ENCODE data around the gene CDH23.

CDH23 gene

GRCh38 chr10:71784679-71785272 is 388.1 kb downstream of the CDH23 start:
- no peak for TF ChIP-seq EZH2phosphoT487 (IDR thresholded peaks at IDR 0.05; ENCODE audit: borderline replicate concordance, low read length)
- TF ChIP-seq, protein P1, sequence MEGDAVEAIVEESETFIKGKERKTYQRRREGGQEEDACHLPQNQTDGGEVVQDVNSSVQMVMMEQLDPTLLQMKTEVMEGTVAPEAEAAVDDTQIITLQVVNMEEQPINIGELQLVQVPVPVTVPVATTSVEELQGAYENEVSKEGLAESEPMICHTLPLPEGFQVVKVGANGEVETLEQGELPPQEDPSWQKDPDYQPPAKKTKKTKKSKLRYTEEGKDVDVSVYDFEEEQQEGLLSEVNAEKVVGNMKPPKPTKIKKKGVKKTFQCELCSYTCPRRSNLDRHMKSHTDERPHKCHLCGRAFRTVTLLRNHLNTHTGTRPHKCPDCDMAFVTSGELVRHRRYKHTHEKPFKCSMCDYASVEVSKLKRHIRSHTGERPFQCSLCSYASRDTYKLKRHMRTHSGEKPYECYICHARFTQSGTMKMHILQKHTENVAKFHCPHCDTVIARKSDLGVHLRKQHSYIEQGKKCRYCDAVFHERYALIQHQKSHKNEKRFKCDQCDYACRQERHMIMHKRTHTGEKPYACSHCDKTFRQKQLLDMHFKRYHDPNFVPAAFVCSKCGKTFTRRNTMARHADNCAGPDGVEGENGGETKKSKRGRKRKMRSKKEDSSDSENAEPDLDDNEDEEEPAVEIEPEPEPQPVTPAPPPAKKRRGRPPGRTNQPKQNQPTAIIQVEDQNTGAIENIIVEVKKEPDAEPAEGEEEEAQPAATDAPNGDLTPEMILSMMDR (IDR thresholded peaks at IDR 0.05; ENCODE audit: low read depth, low read length, poor library complexity, severe bottlenecking) = no peak
- Histone ChIP-seq H3F3A (ENCODE audit: control insufficient read depth, insufficient read depth) (no peaks in the 10 kb centered on the region), H3K4me1 (ENCODE audit: control insufficient read depth, low read length) (no peaks in the 10 kb centered on the region), H3K27me3 (ENCODE audit: control insufficient read depth, low read length) (no peaks in the 10 kb centered on the region; the same call in 1 of the 2 replicates), H3K9me3 (ENCODE audit: control insufficient read depth, insufficient read depth, low read length) (no peaks in the 10 kb centered on the region), H3K9me2 (replicated peaks; ENCODE audit: control insufficient read depth, low read length) (no peaks in the 10 kb centered on the region), H3K79me2 (ENCODE audit: control insufficient read depth, low read length) (no peaks in the 10 kb centered on the region), H3K36me3 (ENCODE audit: control insufficient read depth, low read length) (no peaks in the 10 kb centered on the region), H3K4me2 (ENCODE audit: low read length) (no peak overlapping the region), H4K20me1 (ENCODE audit: control insufficient read depth, insufficient read depth, low read depth, low read length) (no peaks in the 10 kb centered on the region), H3K27ac (ENCODE audit: low read depth, low read length) (no peak overlapping the region), H3K4me3 (ENCODE audit: low read length) (no peak overlapping the region)

DNA sequence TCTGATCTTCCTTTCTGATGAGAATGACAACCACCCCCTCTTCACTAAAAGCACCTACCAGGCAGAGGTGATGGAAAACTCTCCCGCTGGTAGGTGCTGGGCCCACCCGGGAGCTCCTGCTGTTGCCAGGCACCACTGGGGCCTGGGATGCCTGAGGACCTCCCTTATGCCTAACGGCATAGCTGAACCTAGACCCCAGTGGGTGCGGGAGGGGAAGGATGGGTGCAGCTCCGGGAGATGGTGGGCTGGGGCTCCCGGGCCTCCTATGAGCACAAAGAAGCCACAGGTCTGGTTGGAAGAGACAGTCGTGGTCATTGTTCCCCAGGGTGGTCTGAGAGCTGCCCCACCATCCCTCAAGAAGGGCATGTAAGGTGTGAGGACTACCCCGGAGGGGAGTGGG is 392.2 kb downstream of the CDH23 start:
- no peak for TF ChIP-seq EZH2phosphoT487 (IDR thresholded peaks at IDR 0.05; ENCODE audit: borderline replicate concordance, low read length)
- TF ChIP-seq, protein P1 (IDR thresholded peaks at IDR 0.05; ENCODE audit: low read depth, low read length, poor library complexity, severe bottlenecking) = no peak
- Histone ChIP-seq H3K27ac (ENCODE audit: low read depth, low read length) (no peak overlapping the region), H3F3A (ENCODE audit: control insufficient read depth, insufficient read depth) (no peaks in the 10 kb centered on the region), H3K79me2 (ENCODE audit: control insufficient read depth, low read length) (no peaks in the 10 kb centered on the region), H3K4me2 (ENCODE audit: low read length) (no peak overlapping the region), H3K4me1 (ENCODE audit: control insufficient read depth, low read length) (peaks cover 5% of the 10 kb centered on the region; the same call in 1 of the 2 replicates), H4K20me1 (ENCODE audit: control insufficient read depth, insufficient read depth, low read depth, low read length) (no peaks in the 10 kb centered on the region), H3K9me2 (replicated peaks; ENCODE audit: control insufficient read depth, low read length) (no peaks in the 10 kb centered on the region), H3K36me3 (ENCODE audit: control insufficient read depth, low read length) (no peaks in the 10 kb centered on the region), H3K4me3 (ENCODE audit: low read length) (no peak overlapping the region), H3K9me3 (ENCODE audit: control insufficient read depth, insufficient read depth, low read length) (no peaks in the 10 kb centered on the region), H3K27me3 (ENCODE audit: control insufficient read depth, low read length) (peaks cover 6% of the 10 kb centered on the region; the same call in 1 of the 2 replicates)

- no peak for TF ChIP-seq EZH2phosphoT487 (IDR thresholded peaks at IDR 0.05; ENCODE audit: borderline replicate concordance, low read length)
- TF ChIP-seq, protein P1 (IDR thresholded peaks at IDR 0.05; ENCODE audit: low read depth, low read length, poor library complexity, severe bottlenecking) = no peak
- peaks cover 5% of the 10 kb centered on the region; the same call in 1 of the 2 replicates for H3K4me1 ChIP-seq (ENCODE audit: control insufficient read depth, low read length)
- H4K20me1 ChIP-seq (ENCODE audit: control insufficient read depth, insufficient read depth, low read depth, low read length) = no peaks in the 10 kb centered on the region
- H3K36me3 ChIP-seq (ENCODE audit: control insufficient read depth, low read length) = no peaks in the 10 kb centered on the region
- H3K9me2 ChIP-seq (replicated peaks; ENCODE audit: control insufficient read depth, low read length) = no peaks in the 10 kb centered on the region
- no peak overlapping the region for H3K4me2 ChIP-seq (ENCODE audit: low read length)
- no peak overlapping the region for H3K27ac ChIP-seq (ENCODE audit: low read depth, low read length)
- no peaks in the 10 kb centered on the region for H3F3A ChIP-seq (ENCODE audit: control insufficient read depth, insufficient read depth)
- peaks cover 6% of the 10 kb centered on the region; the same call in 1 of the 2 replicates for H3K27me3 ChIP-seq (ENCODE audit: control insufficient read depth, low read length)
- H3K9me3 ChIP-seq (ENCODE audit: control insufficient read depth, insufficient read depth, low read length) = no peaks in the 10 kb centered on the region
- H3K79me2 ChIP-seq (ENCODE audit: control insufficient read depth, low read length) = no peaks in the 10 kb centered on the region
- no peak overlapping the region for H3K4me3 ChIP-seq (ENCODE audit: low read length)
Measured at GRCh38 chr10:71789871-71790270, 393.2 kb downstream of the CDH23 start.
